Measurements from ENCODE around the gene RPL36A.

RPL36A gene

GRCh38 chrX:101390664-101391525 is at the start of gene RPL36A:
Gene RPL36A, plus strand, starts transcription at chrX:101391011. Its CDS starts 33 bp downstream, at chrX:101391044.
- peak; percentile 76 to 79 for DNase-seq (ENCODE audit: low read depth in 2 of 2)

DNA sequence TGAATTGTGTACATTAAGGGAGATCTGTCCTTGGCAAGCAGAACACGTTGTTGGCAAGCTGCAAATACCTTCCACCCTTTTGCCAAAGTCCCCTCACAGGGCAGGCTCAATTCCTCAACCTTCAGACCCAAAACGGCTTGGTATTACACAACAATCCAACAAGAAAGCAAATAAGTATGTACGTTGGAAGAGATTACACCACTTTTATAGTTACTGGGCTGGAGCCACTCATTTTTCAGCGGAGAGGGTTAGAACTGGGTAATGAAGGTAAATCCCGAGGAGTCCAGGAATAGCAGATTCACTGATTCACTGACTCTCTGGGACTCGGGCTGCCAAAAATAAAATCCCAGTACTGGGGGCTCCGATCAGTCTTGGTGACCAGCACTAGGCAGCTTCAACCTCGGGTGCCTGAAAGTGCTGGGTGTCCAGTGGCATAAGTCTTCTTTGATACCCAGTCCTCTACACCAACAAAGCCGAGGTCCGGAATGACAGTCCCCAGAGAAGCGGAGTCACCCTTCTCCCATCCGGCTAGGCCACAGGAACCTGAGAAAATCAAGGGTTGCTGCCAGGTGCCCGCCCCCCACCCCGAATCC is 42.9 kb upstream of the RPL36A start:
- DNase-seq (ENCODE audit: low read depth in 2 of 2): no peak

DNA sequence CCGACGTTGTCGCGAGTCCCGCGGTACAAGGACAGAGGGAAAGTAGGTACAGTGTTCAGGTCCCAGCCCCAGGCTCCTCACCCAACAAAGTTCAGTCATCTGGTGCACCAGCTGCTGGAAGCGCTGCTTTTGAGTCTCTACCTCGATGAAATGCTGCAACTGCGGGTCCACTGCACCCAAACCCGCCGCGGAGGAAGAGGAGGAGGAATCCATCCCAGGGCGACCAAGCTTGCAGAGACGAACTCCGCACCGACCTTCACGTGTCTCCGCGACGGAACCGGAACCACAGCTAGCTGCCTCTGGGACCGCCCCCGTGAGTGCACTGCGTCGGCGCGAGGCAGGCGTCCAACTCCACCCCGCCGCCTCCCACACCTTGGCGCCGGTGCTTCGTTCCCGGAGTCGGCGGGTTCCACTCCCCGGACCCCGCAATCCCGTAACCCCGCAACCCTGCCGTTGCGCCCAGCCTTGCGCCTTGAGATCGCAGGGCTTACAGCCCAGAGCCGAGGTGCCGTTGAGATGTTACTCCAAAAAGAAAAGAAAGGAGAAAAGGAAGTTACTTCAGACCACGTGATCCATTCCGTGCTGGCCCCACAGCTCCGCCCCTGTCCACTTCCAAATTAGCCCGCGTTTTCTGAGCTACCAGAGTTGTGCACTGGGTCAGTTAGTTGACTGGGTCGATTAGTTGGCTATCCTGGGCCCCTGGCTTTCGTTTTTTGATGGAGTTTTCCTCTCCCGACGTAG is 42.2 kb upstream of the RPL36A start, which contains the start of gene TIMM8A:
Gene TIMM8A (minus strand): TSS at position 291 of the 741 bp plus-strand sequence. CDS start 78 bp downstream, at position 213.
- DNase-seq (ENCODE audit: low read depth in 2 of 2): peak; percentile 66 to 69

DNA sequence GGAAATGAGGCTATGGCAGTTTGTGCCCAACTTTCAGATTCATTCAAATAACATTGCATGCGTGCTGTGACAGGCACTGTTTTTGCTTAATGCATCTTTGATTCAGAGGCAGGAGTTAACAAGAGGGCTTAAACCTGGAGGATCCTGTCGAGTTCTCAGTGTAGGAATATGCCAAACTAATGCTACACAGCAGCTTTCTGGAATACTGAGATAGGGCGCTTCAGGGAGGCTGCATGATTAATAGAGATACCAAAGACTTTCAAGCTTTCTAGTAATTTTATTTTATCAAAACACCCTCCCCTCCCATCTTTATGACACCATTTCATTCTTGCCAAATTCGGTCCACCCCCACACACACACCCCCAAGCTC is 41.6 kb upstream of the RPL36A start:
- no peak for DNase-seq (ENCODE audit: low read depth in 2 of 2)

DNA sequence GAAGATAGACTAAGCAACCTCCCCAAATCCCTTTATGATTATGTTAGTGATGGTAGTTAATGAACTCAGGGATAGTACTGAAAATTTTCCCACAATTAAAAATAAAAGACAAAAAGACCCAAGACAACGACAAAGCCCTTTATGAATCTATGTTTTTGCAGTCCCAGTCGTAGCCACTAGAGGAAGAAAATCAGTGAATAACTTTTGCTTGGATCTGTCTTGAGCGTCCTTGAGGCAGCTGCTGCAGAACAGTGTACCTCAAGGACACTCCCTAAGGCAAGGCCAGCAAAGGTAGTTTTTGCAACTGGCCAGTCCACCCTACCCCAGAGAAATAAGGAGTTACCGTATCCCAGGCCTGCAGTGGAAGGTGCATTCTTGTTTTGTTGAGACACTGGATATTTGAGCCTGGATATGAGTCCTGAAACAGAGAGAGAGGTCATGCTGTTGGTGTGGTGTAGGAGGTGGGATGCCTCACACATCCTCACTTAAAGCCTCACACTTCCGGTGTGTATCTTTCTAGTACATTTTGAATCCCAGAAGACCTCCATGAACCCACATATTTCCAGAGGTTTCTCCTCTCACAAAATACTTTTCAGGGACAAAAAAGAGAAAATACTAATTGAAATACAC is 33.5 kb upstream of the RPL36A start:
- no peak for DNase-seq (ENCODE audit: low read depth in 2 of 2)

GRCh38 chrX:101359966-101360365 is 30.8 kb upstream of the RPL36A start:
- DNase-seq (ENCODE audit: low read depth in 2 of 2): no peak

DNA sequence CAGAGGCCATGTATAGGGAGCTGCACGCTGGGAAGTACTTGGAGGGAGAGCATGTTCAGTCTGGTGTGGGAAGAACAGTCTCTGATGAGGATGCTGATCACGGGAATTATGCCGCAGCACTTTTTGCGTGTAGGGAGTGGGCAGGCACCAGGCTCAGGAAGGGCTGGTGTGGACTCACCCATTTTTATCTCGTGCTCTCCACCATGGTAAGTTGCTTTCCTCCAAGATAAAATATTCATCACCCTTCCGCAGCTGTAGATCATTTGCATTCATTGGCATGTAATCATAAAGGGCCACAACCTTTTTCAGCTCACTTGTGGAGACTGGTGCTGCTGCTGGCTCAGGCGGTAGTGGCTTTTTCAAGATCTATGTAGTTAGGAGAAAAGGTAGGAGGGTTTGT is 30.4 kb upstream of the RPL36A start:
- no peak for DNase-seq (ENCODE audit: low read depth in 2 of 2)

DNA sequence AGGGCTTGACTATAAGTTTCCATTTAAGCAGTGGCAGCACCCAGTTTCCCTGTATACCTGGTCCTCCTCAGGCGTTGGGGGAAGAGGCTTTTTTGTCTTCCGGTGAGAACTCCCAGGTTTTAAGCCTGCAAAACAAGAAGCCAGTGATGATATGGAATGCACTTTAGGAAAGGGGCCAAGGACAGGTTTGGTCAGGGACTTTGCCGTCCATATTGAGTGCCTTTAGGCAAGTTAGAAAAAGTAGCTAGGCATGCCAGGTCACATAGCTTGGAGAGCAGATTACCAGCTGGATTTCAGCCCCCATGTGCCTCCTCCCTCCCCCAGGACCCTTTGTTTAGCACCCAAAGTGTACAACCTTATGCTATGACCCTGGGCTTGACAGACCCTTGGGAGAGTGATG is 28.7 kb upstream of the RPL36A start:
- no peak for DNase-seq (ENCODE audit: low read depth in 2 of 2)

DNA sequence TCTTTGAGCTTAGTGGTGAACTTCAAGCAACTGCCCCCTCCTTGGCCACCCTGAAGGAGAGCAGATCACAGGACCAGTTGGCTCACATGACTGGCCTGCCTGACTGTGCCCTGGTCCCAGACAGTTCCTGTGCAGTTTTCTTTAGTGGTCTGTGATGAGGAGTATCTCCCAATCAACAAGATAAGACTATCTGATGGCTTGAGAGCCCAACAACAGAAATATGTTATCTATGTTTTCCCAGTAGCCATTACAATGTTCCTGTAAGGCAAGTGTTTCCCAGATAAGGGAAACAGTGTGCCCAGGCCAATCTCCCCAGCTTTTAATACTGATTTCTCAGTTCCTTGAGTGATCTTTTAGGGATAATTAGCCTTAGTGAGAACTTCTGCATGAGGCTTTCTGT is 28.1 kb upstream of the RPL36A start:
- no peak for DNase-seq (ENCODE audit: low read depth in 2 of 2)

GRCh38 chrX:101365301-101365795 is 25.5 kb upstream of the RPL36A start:
- DNase-seq (ENCODE audit: low read depth in 2 of 2): no peak

GRCh38 chrX:101368800-101369199 is 22.0 kb upstream of the RPL36A start:
- no peak for DNase-seq (ENCODE audit: low read depth in 2 of 2)

DNA sequence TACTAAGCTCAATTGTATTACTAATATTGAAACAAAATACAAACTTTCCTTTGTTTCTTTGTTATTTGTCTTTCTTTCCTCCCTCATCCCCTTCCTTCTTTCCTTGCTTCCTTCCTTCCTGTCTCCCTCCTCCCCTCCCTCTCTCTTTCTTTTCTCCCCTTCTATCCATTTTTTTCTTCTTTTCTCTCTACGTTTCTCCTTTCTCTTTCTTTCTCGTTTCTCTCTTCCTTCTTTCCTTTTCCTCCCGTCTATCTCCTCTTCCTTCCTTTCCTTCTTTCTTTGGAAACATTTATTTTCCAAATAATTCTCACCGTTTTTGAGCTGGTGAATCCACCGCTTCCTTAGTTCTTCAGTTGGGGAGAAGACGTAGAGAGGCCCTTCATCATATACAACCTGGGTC is 21.1 kb upstream of the RPL36A start:
- DNase-seq (ENCODE audit: low read depth in 2 of 2): no peak

DNA sequence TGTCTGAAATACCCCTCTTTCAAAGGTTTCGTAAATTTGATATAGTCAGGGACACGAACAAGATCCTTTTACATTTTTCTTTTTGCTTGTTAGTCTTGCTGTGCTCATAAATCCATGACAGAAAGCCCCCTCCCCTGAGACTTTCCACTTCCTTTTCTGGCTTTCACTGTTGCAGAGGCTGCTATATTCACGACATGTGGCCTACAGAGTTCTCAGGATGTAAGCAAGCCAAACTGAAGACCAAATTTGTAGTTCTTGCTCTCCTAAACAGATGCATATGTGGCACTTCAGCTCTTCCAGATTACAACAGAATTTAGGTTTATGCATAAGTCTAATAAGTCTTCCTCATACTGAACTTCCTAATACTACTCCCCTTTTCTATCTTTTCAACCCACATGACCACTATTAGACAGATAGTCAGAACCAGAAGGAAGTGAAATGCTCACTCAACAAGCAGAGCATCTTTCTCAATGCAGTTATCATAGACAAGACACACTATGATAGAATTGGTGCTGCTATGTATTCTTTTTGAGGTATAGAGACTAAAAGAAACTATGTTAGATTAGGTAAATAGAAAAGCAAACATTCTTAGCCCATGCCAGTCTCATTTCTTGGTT is 19.8 kb upstream of the RPL36A start:
- no peak for DNase-seq (ENCODE audit: low read depth in 2 of 2)

- DNase-seq (ENCODE audit: low read depth in 2 of 2): no peak
These were observed 13.3 kb upstream of the RPL36A start for GRCh38 chrX:101377547-101377946.

DNA sequence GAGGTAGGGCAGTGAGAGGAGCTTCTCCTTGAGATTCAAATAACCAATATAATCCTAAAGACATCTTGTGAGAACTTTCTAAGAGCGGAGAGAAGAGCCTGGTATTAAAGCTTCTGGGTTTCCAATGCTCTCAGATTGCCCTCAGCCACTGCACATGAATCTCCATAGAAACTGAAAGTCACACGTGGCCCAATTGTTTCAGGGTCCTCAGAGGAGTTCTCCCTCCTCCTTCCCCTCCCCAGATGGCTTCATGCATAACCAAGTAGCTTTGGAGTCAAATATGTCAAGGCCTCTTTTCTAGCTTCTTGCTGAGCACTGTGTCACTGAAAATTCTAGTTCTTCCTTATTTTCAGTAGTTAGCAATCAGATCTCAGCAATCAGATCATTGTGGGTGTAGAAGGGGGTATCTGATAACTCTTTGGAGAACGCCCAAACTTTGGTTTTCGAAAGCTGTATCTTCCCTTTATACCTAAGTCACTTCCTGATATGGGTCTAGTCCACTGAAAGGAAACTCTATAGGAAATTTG is 7.1 kb upstream of the RPL36A start:
- DNase-seq (ENCODE audit: low read depth in 2 of 2): no peak

GRCh38 chrX:101385026-101385684 is 5.7 kb upstream of the RPL36A start:
- DNase-seq (ENCODE audit: low read depth in 2 of 2): no peak

DNA sequence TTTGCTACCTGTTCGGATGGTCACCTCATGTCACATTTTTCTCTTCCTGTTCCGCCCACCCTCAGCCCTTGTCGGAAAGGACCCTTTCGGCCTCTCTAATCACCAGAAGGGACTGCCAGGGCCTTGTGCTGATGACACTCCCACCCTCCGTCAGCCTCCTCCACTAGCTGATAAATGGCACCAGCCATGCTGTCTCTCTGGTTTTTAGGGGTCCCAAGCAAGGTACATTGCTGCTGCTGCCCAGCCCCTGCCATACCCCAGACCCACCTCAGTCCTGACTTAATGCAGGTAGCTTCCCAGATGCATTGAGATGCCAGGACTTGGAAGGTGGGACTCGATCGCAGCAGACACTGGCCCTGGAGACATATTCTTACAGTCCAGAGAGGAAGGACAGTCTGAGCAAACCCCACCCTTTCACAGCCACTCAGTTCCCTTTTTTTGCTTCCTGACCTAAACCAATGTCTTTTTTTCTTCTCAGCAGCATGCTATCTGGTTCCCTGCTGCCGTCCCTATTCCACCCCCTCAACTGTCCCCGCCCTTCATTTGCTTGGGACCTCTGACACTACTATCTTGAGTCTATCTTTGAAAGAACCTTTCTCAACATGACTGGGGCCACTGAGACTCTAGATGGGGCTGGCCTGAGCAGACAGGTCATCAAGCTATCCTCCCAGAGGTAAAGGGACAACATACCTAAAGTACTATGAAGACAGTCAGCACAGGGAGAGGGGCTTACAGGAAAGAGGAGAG is 4.8 kb upstream of the RPL36A start, which contains the start of gene BTK:
Gene BTK (minus strand): TSS at position 397 of the 747 bp plus-strand sequence. CDS start 10,907 bp downstream, outside the sequence.
- DNase-seq (ENCODE audit: low read depth in 2 of 2): no peak

GRCh38 chrX:101386542-101386885 is 4.3 kb upstream of the RPL36A start:
- no peak for DNase-seq (ENCODE audit: low read depth in 2 of 2)

DNA sequence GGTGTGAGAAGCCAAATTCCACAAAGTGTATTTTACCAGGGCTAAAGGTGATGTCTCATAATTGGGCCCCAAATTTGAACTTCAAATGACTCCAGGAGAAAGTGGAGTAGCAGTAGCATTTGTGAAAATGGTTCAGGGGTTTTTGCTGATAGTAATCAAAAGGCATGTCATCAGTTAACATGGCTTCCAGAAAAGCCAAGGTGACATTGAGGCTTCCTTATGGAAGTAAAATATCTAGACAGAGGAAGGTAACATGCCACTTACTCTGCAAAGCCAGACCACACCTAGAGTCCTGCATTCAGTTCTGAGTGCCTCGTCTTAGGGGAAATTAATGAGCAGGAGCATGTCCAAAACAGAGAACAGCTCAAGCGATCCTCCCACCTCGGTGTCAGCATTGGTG is 2.2 kb upstream of the RPL36A start:
- no peak for DNase-seq (ENCODE audit: low read depth in 2 of 2)

- DNase-seq (ENCODE audit: low read depth in 2 of 2): no peak
These were observed 1.0 kb downstream of the RPL36A start for GRCh38 chrX:101391831-101392230.
